Measurements from ENCODE around the gene LGALSL. TPM values are rescaled to one million over a fixed set of nuclear protein-coding genes. Genes with fewer than 3 reads are reported as not detected.

LGALSL gene
- total and polyA plus RNA-seq, 2 donors (not counting 1 experiment from before 2014, with no cell fraction given), result 0.40 to 1.8 TPM

- intact Hi-C loops (cut with micrococcal nuclease), result no loop called here
- no peaks in the 10 kb centered on the region for H3K9me3 ChIP-seq (ENCODE audit: control extremely low read depth in 1 of 3, control insufficient read depth in 2 of 3, insufficient read depth in 1 of 3, low read length in 2 of 3)
- H3K79me2 ChIP-seq (ENCODE audit: control insufficient read depth, insufficient read depth, low read length), result no peaks in the 10 kb centered on the region
- H3K4me3 ChIP-seq (ENCODE audit: control extremely low read depth in 1 of 5, extremely low read depth in 1 of 5, insufficient read depth in 1 of 5, low read depth in 2 of 5, low read length in 4 of 5), result no peak overlapping the region
- POLR2A ChIA-PET, result no interaction called here
- H3K27me3 Mint-ChIP-seq, result no peaks in the 10 kb centered on the region
- H3K4me3 Mint-ChIP-seq, result no peak overlapping the region
- no peaks in the 10 kb centered on the region for H4K20me1 ChIP-seq (ENCODE audit: control insufficient read depth, insufficient read depth, low read length, poor library complexity, severe bottlenecking)
- H3K4me2 ChIP-seq (replicated peaks; ENCODE audit: low read depth, low read length, poor library complexity, severe bottlenecking), result no peak overlapping the region
- no peaks in the 10 kb centered on the region for H3K36me3 ChIP-seq (replicated peaks in 1 of 2; ENCODE audit: control extremely low read depth in 1 of 2, control insufficient read depth in 1 of 2, extremely low read depth in 1 of 2, insufficient read depth in 2 of 2, low read length in 1 of 2)
- ATAC-seq (ENCODE audit: low read depth) (no peak), DNase-seq (no peak)
- no peaks in the 10 kb centered on the region for H3K4me1 Mint-ChIP-seq
- H3K27me3 ChIP-seq (replicated peaks in 1 of 4; ENCODE audit: control extremely low read depth in 1 of 4, control insufficient read depth in 3 of 4, insufficient read depth in 4 of 4, low read length in 3 of 4), result peaks cover 0 to 6% (median 1%) of the 10 kb centered on the region in 4 experiments
- CTCF ChIA-PET, result interaction anchor here (0.9 to 1.1 kb wide), 2 partner anchors 8 to 24 kb away, joined by 3 read pairs; no protein-coding TSS in a partner anchor
- no peaks in the 10 kb centered on the region for H3K4me1 ChIP-seq (ENCODE audit: control insufficient read depth in 2 of 2, insufficient read depth in 2 of 2, low read length in 2 of 2)
- no CpG with 5 or more reads among the region's 1 CpG for WGBS (ENCODE audit: insufficient coverage)
- H3K9ac ChIP-seq (ENCODE audit: low read length), result no peak overlapping the region
- TF ChIP-seq EZH2 (IDR thresholded peaks at IDR 0.05; ENCODE audit: borderline replicate concordance, insufficient read depth, low read depth, low read length, poor library complexity, severe bottlenecking), result no peak
- TF ChIP-seq CTCF (IDR thresholded peaks at IDR 0.05), result no peak
- H3K27ac Mint-ChIP-seq, result no peak overlapping the region
- H2AFZ ChIP-seq (ENCODE audit: insufficient read depth, low read depth, low read length, poor library complexity, severe bottlenecking), result no peak overlapping the region
- no peak overlapping the region for H3K27ac ChIP-seq (ENCODE audit: low read length in 2 of 2)
- H3K9me3 Mint-ChIP-seq (ENCODE audit: insufficient read depth), result no peaks in the 10 kb centered on the region
Observed at GRCh38 chr2:64463781-64464180, 9.8 kb downstream of the LGALSL start.

- no peaks in the 10 kb centered on the region for H3K79me2 ChIP-seq (ENCODE audit: control insufficient read depth, insufficient read depth, low read length)
- no peak overlapping the region for H3K27ac ChIP-seq (ENCODE audit: low read length in 2 of 2)
- H3K4me1 ChIP-seq (ENCODE audit: control insufficient read depth in 2 of 2, insufficient read depth in 2 of 2, low read length in 2 of 2), result no peaks in the 10 kb centered on the region
- ATAC-seq (ENCODE audit: low read depth), result no peak
- Mint-ChIP-seq H3K4me1 (no peaks in the 10 kb centered on the region), H3K27ac (no peak overlapping the region), H3K4me3 (no peak overlapping the region), H3K27me3 (no peaks in the 10 kb centered on the region), H3K9me3 (ENCODE audit: insufficient read depth) (no peaks in the 10 kb centered on the region)
- no peak overlapping the region for H2AFZ ChIP-seq (ENCODE audit: insufficient read depth, low read depth, low read length, poor library complexity, severe bottlenecking)
- peaks cover 0 to 6% (median 1%) of the 10 kb centered on the region in 4 experiments for H3K27me3 ChIP-seq (replicated peaks in 1 of 4; ENCODE audit: control extremely low read depth in 1 of 4, control insufficient read depth in 3 of 4, insufficient read depth in 4 of 4, low read length in 3 of 4)
- WGBS (ENCODE audit: insufficient coverage), result 95% methylated on average over 3 of the region's 6 CpGs
- no peak for DNase-seq
- ChIA-PET POLR2A (no interaction called here), CTCF (interaction anchor here (1.0 to 1.7 kb wide), 2 partner anchors 18 to 21 kb away, joined by 3 to 10 read pairs; no protein-coding TSS in a partner anchor)
- intact Hi-C loops (cut with micrococcal nuclease), result no loop called here
- no peak overlapping the region for H3K9ac ChIP-seq (ENCODE audit: low read length)
- no peak overlapping the region for H3K4me2 ChIP-seq (replicated peaks; ENCODE audit: low read depth, low read length, poor library complexity, severe bottlenecking)
- no peaks in the 10 kb centered on the region for H3K36me3 ChIP-seq (replicated peaks in 1 of 2; ENCODE audit: control extremely low read depth in 1 of 2, control insufficient read depth in 1 of 2, extremely low read depth in 1 of 2, insufficient read depth in 2 of 2, low read length in 1 of 2)
- H4K20me1 ChIP-seq (ENCODE audit: control insufficient read depth, insufficient read depth, low read length, poor library complexity, severe bottlenecking), result no peaks in the 10 kb centered on the region
- no peak overlapping the region for H3K4me3 ChIP-seq (ENCODE audit: control extremely low read depth in 1 of 5, extremely low read depth in 1 of 5, insufficient read depth in 1 of 5, low read depth in 2 of 5, low read length in 4 of 5)
- no peaks in the 10 kb centered on the region for H3K9me3 ChIP-seq (ENCODE audit: control extremely low read depth in 1 of 3, control insufficient read depth in 2 of 3, insufficient read depth in 1 of 3, low read length in 2 of 3)
- TF ChIP-seq CTCF (IDR thresholded peaks at IDR 0.05), result no peak
Observed at GRCh38 chr2:64466478-64467085, 12.6 kb downstream of the LGALSL start.
